Testis (tissue), 3 donors: Measurements from ENCODE around the gene ATP1B1. TPM values are rescaled to one million over a fixed set of nuclear protein-coding genes. Genes with fewer than 3 reads are reported as not detected.

ENCODE experiments used
- DNase-seq: peaks from one replicate; pipeline ENCODE4 v3.0.0-alpha.2; 2019
- H3K27ac ChIP-seq, 2 donors: fragments of 200-600 bp; sonication (generic); one replicate each; pipeline ENCODE4 v1.5.1; 2019
- H3K27me3 ChIP-seq: fragments of 200-600 bp; sonication (generic); one replicate; pipeline ENCODE4 v1.5.1; 2019
- H3K36me3 ChIP-seq: fragments of 200-600 bp; sonication (generic); one replicate; pipeline ENCODE4 v1.5.1; 2017; ENCODE audit warnings: low read depth; ENCODE audit errors: missing control alignments
- H3K4me1 ChIP-seq: fragments of 200-600 bp; sonication (generic); one replicate; pipeline ENCODE4 v1.5.1; 2019
- H3K4me3 ChIP-seq, 2 donors: fragments of 200-600 bp; sonication (generic); one replicate each; pipeline ENCODE4 v1.5.1; 2017 to 2019
- H3K9me3 ChIP-seq: fragments of 200-600 bp; sonication (generic); one replicate; pipeline ENCODE4 v1.5.1; 2017
- POLR2A ChIP-seq: fragments of 450-650 bp; IDR thresholded peaks from one replicate; pipeline ENCODE4 v1.6.1; 2017; ENCODE audit warnings: antibody characterized with exemption, mild to moderate bottlenecking, moderate library complexity
- WGBS, 2 donors: methylation state at CpG; one replicate each; pipeline ENCODE4 v1.1.5; 2018; 5-methylcytosine and 5-hydroxymethylcytosine counted together
- intact Hi-C: fragments of 100-400 bp; cut with DNase I; formaldehyde crosslinking; loops from one replicate; pipeline ENCODE4 v1.15.1; 2023; ENCODE audit warnings: low total_unique reads
- polyA plus RNA-seq: library from polyadenylated mRNA; stranded (reverse); fragments of 350-450 nt; fragmentation: Illumina TruSeq; extraction: RNeasy Lipid Tissue Mini Kit (QIAGEN cat#74804); gene quantifications from one replicate; pipeline ENCODE4 v1.2.3, GENCODE V29; 2014; ENCODE audit warnings: low read depth, low replicate concordance; ENCODE audit not compliant: insufficient read depth
- total RNA-seq, 2 donors: library from RNA; depleted of rRNA; stranded (reverse); fragments of >200 nt; gene quantifications; one replicate each; pipeline ENCODE4 v1.2.3, GENCODE V29; 2016
- TF ChIP-seq, protein P1 (sequence below), 3 experiments: fragments of 450-650 bp in 2 of 3; fragments of 200-600 bp in 1 of 3; sonication (generic) in 1 of 3; IDR thresholded peaks; one replicate each; pipeline ENCODE4 v1.5.1; 2016 to 2019; ENCODE audit warnings: antibody characterized with exemption in 3 of 3, mild to moderate bottlenecking in 2 of 3, moderate library complexity in 1 of 3

ATP1B1 gene
- total and polyA plus RNA-seq, 3 donors from 2014 or later = 98.3 to 160 (median 131) TPM

GRCh38 chr1:169062152-169062551 is 44.3 kb upstream of the ATP1B1 start:
- no peak for DNase-seq
- H3K27ac ChIP-seq = no peak overlapping the region
- H3K36me3 ChIP-seq = no peaks in the 10 kb centered on the region
- H3K4me3 ChIP-seq = no peak overlapping the region
- H3K4me1 ChIP-seq = no peaks in the 10 kb centered on the region
- H3K9me3 ChIP-seq = no peaks in the 10 kb centered on the region
- no peaks in the 10 kb centered on the region for H3K27me3 ChIP-seq
- intact Hi-C loops = no loop called here
- TF ChIP-seq, protein P1, sequence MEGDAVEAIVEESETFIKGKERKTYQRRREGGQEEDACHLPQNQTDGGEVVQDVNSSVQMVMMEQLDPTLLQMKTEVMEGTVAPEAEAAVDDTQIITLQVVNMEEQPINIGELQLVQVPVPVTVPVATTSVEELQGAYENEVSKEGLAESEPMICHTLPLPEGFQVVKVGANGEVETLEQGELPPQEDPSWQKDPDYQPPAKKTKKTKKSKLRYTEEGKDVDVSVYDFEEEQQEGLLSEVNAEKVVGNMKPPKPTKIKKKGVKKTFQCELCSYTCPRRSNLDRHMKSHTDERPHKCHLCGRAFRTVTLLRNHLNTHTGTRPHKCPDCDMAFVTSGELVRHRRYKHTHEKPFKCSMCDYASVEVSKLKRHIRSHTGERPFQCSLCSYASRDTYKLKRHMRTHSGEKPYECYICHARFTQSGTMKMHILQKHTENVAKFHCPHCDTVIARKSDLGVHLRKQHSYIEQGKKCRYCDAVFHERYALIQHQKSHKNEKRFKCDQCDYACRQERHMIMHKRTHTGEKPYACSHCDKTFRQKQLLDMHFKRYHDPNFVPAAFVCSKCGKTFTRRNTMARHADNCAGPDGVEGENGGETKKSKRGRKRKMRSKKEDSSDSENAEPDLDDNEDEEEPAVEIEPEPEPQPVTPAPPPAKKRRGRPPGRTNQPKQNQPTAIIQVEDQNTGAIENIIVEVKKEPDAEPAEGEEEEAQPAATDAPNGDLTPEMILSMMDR (IDR thresholded peaks at IDR 0.05) = no peak
- no peak for TF ChIP-seq POLR2A

- H3K27me3 ChIP-seq = no peaks in the 10 kb centered on the region
- H3K36me3 ChIP-seq = no peaks in the 10 kb centered on the region
- H3K4me1 ChIP-seq = no peaks in the 10 kb centered on the region
- WGBS, 2 donors = 77 to 85% methylated on average over 5 to 7 of the region's 7 CpGs
- TF ChIP-seq, protein P1 (IDR thresholded peaks at IDR 0.05) = no peak
- no peak for TF ChIP-seq POLR2A
- H3K9me3 ChIP-seq = no peaks in the 10 kb centered on the region
- DNase-seq = no peak
- H3K4me3 ChIP-seq = no peak overlapping the region
- intact Hi-C loops = no loop called here
- no peak overlapping the region for H3K27ac ChIP-seq
These were observed 42.4 kb upstream of the ATP1B1 start for GRCh38 chr1:169064103-169064502.

DNA sequence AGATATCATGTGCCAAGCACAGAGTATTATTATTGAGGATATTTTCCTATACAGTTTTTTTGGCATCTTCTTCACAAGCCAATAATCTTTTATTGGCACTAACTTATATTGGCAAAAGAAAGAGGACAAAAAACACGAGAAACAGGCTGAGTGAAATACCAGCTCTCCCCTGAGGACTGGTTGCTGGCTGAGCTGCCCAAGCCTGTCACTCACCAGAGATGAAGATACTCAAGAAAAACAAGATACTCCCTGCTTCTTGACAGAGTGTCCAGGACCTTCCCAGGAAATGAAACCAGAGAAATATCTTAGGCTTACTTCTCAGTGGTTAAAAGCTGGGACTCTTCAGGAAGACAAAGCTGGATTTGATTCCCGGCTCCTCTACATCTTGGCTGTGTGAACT is 35.9 kb upstream of the ATP1B1 start:
- whole genome bisulfite sequencing, 2 donors = 62 to 71% methylated on average over 2 of the region's 2 CpGs
- intact Hi-C loops = no loop called here
- no peak for DNase-seq

DNA sequence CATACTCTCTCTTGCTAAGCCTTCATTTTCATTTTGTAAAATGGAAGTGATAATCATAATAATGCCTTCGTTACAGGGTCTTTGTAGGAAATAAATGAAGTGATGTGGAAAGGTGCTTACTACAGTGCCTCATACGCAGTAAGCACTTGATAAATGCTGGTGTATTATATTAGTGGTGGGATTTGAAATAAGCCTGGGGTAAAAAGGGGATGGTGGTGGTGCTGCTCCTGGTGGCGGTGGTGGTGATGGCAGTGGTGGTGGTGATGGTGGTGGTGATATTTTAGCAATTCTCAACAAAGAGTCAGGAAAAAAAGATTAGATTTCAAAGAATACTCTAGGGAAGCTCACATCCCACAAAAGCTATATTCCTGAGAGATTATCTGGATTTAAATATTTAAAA is 35.5 kb upstream of the ATP1B1 start:
- no peaks in the 10 kb centered on the region for H3K36me3 ChIP-seq
- DNase-seq = no peak
- H3K9me3 ChIP-seq = no peaks in the 10 kb centered on the region
- H3K27me3 ChIP-seq = no peaks in the 10 kb centered on the region
- no peaks in the 10 kb centered on the region for H3K4me1 ChIP-seq
- intact Hi-C loops = no loop called here
- H3K4me3 ChIP-seq = no peak overlapping the region
- H3K27ac ChIP-seq = no peak overlapping the region
- no peak for TF ChIP-seq POLR2A
- TF ChIP-seq, protein P1 (IDR thresholded peaks at IDR 0.05) = no peak
- 90 to 91% methylated on average over 3 of the region's 3 CpGs for WGBS, 2 donors

More for the DNA sequence above, 35.9 kb upstream of the ATP1B1 start:
- no peak for TF ChIP-seq POLR2A
- TF ChIP-seq, protein P1 (IDR thresholded peaks at IDR 0.05) = no peak
- no peaks in the 10 kb centered on the region for H3K9me3 ChIP-seq
- no peak overlapping the region for H3K27ac ChIP-seq
- no peaks in the 10 kb centered on the region for H3K4me1 ChIP-seq
- H3K36me3 ChIP-seq = no peaks in the 10 kb centered on the region
- H3K4me3 ChIP-seq = no peak overlapping the region
- no peaks in the 10 kb centered on the region for H3K27me3 ChIP-seq

GRCh38 chr1:169072945-169073725 is 33.4 kb upstream of the ATP1B1 start:
- no peaks in the 10 kb centered on the region for H3K36me3 ChIP-seq
- H3K27ac ChIP-seq = no peak overlapping the region
- WGBS, 2 donors = 72 to 78% methylated on average over 6 of the region's 6 CpGs
- H3K4me3 ChIP-seq = no peak overlapping the region
- H3K27me3 ChIP-seq = no peaks in the 10 kb centered on the region
- H3K9me3 ChIP-seq = no peaks in the 10 kb centered on the region
- no peak for DNase-seq
- intact Hi-C loops = no loop called here
- TF ChIP-seq, protein P1 (IDR thresholded peaks at IDR 0.05) = no peak
- no peak for TF ChIP-seq POLR2A
- no peaks in the 10 kb centered on the region for H3K4me1 ChIP-seq
